Esophagus muscularis mucosa (tissue), 4 donors: ENCODE measurements around the gene UBASH3B. TPM values are rescaled to one million over a fixed set of nuclear protein-coding genes. Genes with fewer than 3 reads are reported as not detected.

Source experiments
- DNase-seq: peaks from one replicate; pipeline ENCODE4 v3.0.0-alpha.2; 2017; ENCODE audit errors: extremely low spot score
- H3K27ac ChIP-seq, 4 donors: fragments of 200-600 bp; sonication (generic); replicated peaks in 1 of 4; 1 replicate in 3 of 4; 2 replicates in 1 of 4; pipeline ENCODE4 v1.5.1; 2016 to 2019; ENCODE audit warnings: mild to moderate bottlenecking in 1 of 4
- H3K27me3 ChIP-seq, 4 donors: fragments of 200-600 bp; sonication (generic); one replicate each; pipeline versions ENCODE4 v1.5.1 to v1.6.0; 2016 to 2019
- H3K36me3 ChIP-seq, 4 donors: fragments of 200-600 bp; sonication (generic); one replicate each; pipeline ENCODE4 v1.5.1; 2016 to 2019
- H3K4me1 ChIP-seq, 4 donors: fragments of 200-600 bp; sonication (generic); one replicate each; pipeline ENCODE4 v1.5.1; 2016 to 2019
- H3K4me3 ChIP-seq, 4 donors: fragments of 200-600 bp; sonication (generic); 1 replicate in 2 of 4; 2 replicates in 2 of 4; pipeline ENCODE4 v1.5.1; 2016 to 2019; ENCODE audit warnings: mild to moderate bottlenecking in 4 of 4, moderate library complexity in 1 of 4
- H3K9me3 ChIP-seq, 4 donors: fragments of 200-600 bp; sonication (generic); 1 replicate in 3 of 4; 2 replicates in 1 of 4; pipeline ENCODE4 v1.5.1; 2016 to 2019
- CTCF ChIP-seq, 3 experiments: fragments of 200-600 bp in 2 of 3; fragments of 450-650 bp in 1 of 3; sonication (generic) in 2 of 3; IDR thresholded peaks; one replicate each; pipeline ENCODE4 v1.5.1; 2017 to 2019; ENCODE audit warnings: antibody characterized with exemption in 3 of 3, mild to moderate bottlenecking in 2 of 3, moderate library complexity in 1 of 3
- EP300 ChIP-seq: sonication (generic); formaldehyde crosslinking; IDR thresholded peaks from one replicate; pipeline ENCODE4 v1.6.1; 2017; ENCODE audit warnings: antibody characterized with exemption
- POLR2A ChIP-seq: fragments of 450-650 bp; IDR thresholded peaks from one replicate; pipeline ENCODE4 v1.6.1; 2017; ENCODE audit warnings: antibody characterized with exemption, moderate library complexity, mild to moderate bottlenecking, low read depth
- POLR2AphosphoS5 ChIP-seq, 2 donors: sonication (generic); formaldehyde crosslinking; IDR thresholded peaks; one replicate each; pipeline ENCODE4 v1.6.1; 2017; ENCODE audit warnings: antibody characterized with exemption in 2 of 2
- WGBS: methylation state at CpG from one replicate; pipeline ENCODE4 v1.1.5; 2018; 5-methylcytosine and 5-hydroxymethylcytosine counted together
- intact Hi-C: fragments of 100-400 bp; cut with DNase I; formaldehyde crosslinking; loops from one replicate; pipeline ENCODE4 v1.15.1; 2023
- total RNA-seq, 4 donors: library from RNA; depleted of rRNA; stranded (reverse); fragments of >200 nt; gene quantifications; one replicate each; pipeline versions ENCODE4 v1.1.0 to v1.2.1, GENCODE V29; 2016

The UBASH3B gene
- total RNA-seq, 4 donors from 2014 or later: 0.42 to 6.8 (median 1.7) TPM

GRCh38 chr11:122721201-122721963 is 65.9 kb downstream of the UBASH3B start:
- H3K4me1 ChIP-seq: no peaks in the 10 kb centered on the region
- 63% methylated on average over 5 of the region's 5 CpGs for WGBS
- H3K9me3 ChIP-seq: no peaks in the 10 kb centered on the region
- H3K4me3 ChIP-seq: no peak overlapping the region
- H3K36me3 ChIP-seq: no peaks in the 10 kb centered on the region
- H3K27ac ChIP-seq: no peak overlapping the region
- TF ChIP-seq CTCF (IDR thresholded peaks at IDR 0.05) (no peak), POLR2A (no peak), POLR2AphosphoS5 (IDR thresholded peaks at IDR 0.05) (no peak), EP300 (no peak)
- intact Hi-C loops: no loop called here
- no peaks in the 10 kb centered on the region for H3K27me3 ChIP-seq
- no peak for DNase-seq

GRCh38 chr11:122721964-122722266 is 66.4 kb downstream of the UBASH3B start:
- H3K9me3 ChIP-seq: no peaks in the 10 kb centered on the region
- peaks cover 0 to under 1% (median 0%) of the 10 kb centered on the region in 4 donors for H3K4me1 ChIP-seq
- intact Hi-C loops: no loop called here
- H3K4me3 ChIP-seq: no peak overlapping the region
- H3K27me3 ChIP-seq: no peaks in the 10 kb centered on the region
- no peak for TF ChIP-seq POLR2AphosphoS5 (IDR thresholded peaks at IDR 0.05)
- no peak for TF ChIP-seq EP300
- no peak for TF ChIP-seq CTCF (IDR thresholded peaks at IDR 0.05)
- TF ChIP-seq POLR2A: no peak
- H3K27ac ChIP-seq: no peak overlapping the region
- WGBS: 89% methylated on average over 2 of the region's 2 CpGs
- no peak for DNase-seq
- no peaks in the 10 kb centered on the region for H3K36me3 ChIP-seq

- intact Hi-C loops: no loop called here
- no peak for DNase-seq
- Histone ChIP-seq H3K27ac (no peak overlapping the region), H3K27me3 (no peaks in the 10 kb centered on the region), H3K36me3 (no peaks in the 10 kb centered on the region), H3K4me3 (no peak overlapping the region), H3K9me3 (no peaks in the 10 kb centered on the region), H3K4me1 (peaks cover 0 to 4% (median 0%) of the 10 kb centered on the region in 4 donors)
- 93% methylated on average over 4 of the region's 4 CpGs for WGBS
- TF ChIP-seq CTCF (IDR thresholded peaks at IDR 0.05) (no peak), POLR2AphosphoS5 (IDR thresholded peaks at IDR 0.05) (no peak), POLR2A (no peak), EP300 (no peak)
These were observed 67.6 kb downstream of the UBASH3B start for GRCh38 chr11:122723106-122723505.

GRCh38 chr11:122723576-122723975 is 68.1 kb downstream of the UBASH3B start:
- Histone ChIP-seq H3K9me3 (no peaks in the 10 kb centered on the region), H3K27me3 (no peaks in the 10 kb centered on the region), H3K4me1 (peaks cover 0 to 4% (median 0%) of the 10 kb centered on the region in 4 donors), H3K27ac (no peak overlapping the region), H3K4me3 (no peak overlapping the region), H3K36me3 (no peaks in the 10 kb centered on the region)
- TF ChIP-seq EP300 (no peak), POLR2A (no peak), CTCF (IDR thresholded peaks at IDR 0.05) (no peak), POLR2AphosphoS5 (IDR thresholded peaks at IDR 0.05) (no peak)
- 71% methylated on average over 3 of the region's 3 CpGs for WGBS
- DNase-seq: no peak
- intact Hi-C loops: no loop called here

GRCh38 chr11:122724520-122724919 is 69.0 kb downstream of the UBASH3B start:
- TF ChIP-seq POLR2AphosphoS5 (IDR thresholded peaks at IDR 0.05) (no peak), CTCF (IDR thresholded peaks at IDR 0.05) (no peak), POLR2A (no peak), EP300 (no peak)
- no peak overlapping the region for H3K27ac ChIP-seq
- intact Hi-C loops: no loop called here
- H3K36me3 ChIP-seq: no peaks in the 10 kb centered on the region
- 80% methylated on average over 6 of the region's 6 CpGs for WGBS
- H3K27me3 ChIP-seq: no peaks in the 10 kb centered on the region
- H3K9me3 ChIP-seq: no peaks in the 10 kb centered on the region
- DNase-seq: no peak
- H3K4me3 ChIP-seq: no peak overlapping the region
- H3K4me1 ChIP-seq: peaks cover 0 to 4% (median 0%) of the 10 kb centered on the region in 4 donors
